22Rv1 (cell line): Measurements from ENCODE around the gene LOXL3.

Source experiments
- ZFX ChIP-seq: fragments of 450-650 bp; IDR thresholded peaks from 2 replicates; pipeline ENCODE4 v1.6.1; 2017; ENCODE audit warnings: antibody characterized with exemption, borderline replicate concordance
- TF ChIP-seq, protein P1 (sequence below): fragments of 450-650 bp; IDR thresholded peaks from 2 replicates; pipeline ENCODE4 v1.5.1; 2017; ENCODE audit warnings: mild to moderate bottlenecking

DNA sequence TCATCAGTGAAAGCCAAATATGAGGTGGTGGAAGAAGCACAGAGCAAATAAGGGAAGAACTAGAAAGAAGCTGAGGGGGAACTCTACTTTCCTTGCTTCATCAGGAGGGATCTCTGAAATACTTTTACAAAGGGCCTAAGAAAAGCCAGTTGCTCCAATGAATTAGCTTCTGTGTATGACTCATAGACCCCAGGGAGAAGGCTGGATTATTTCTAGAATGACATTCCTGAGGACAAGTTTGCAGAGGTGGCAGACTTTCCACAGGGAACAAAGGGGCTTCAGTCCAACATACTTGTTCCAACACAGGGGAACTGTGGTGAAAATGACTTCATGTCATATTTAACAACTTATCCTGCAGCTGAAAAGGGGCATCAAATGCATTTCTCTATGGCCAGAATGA is 29.8 kb upstream of the LOXL3 start:
- TF ChIP-seq, protein P1, sequence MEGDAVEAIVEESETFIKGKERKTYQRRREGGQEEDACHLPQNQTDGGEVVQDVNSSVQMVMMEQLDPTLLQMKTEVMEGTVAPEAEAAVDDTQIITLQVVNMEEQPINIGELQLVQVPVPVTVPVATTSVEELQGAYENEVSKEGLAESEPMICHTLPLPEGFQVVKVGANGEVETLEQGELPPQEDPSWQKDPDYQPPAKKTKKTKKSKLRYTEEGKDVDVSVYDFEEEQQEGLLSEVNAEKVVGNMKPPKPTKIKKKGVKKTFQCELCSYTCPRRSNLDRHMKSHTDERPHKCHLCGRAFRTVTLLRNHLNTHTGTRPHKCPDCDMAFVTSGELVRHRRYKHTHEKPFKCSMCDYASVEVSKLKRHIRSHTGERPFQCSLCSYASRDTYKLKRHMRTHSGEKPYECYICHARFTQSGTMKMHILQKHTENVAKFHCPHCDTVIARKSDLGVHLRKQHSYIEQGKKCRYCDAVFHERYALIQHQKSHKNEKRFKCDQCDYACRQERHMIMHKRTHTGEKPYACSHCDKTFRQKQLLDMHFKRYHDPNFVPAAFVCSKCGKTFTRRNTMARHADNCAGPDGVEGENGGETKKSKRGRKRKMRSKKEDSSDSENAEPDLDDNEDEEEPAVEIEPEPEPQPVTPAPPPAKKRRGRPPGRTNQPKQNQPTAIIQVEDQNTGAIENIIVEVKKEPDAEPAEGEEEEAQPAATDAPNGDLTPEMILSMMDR, result no peak
- no peak for TF ChIP-seq ZFX
